AG04450 (cell line): ENCODE data around the gene DVL3. TPM values are rescaled to one million over a fixed set of nuclear protein-coding genes. Genes with fewer than 3 reads are reported as not detected.
A peak's percentile ranks its signal among the peaks of the same experiment; 100 is the strongest.

ENCODE experiments used
- CTCF ChIA-PET: fragments of 300-600, 350-600 bp; formaldehyde crosslinking; extraction: SDS; loops from one replicate; lab custom pipeline; 2022; ENCODE audit warnings: antibody characterized with exemption, inconsistent platforms; lab: Charles Lee
- POLR2A ChIA-PET: fragments of 350-600 bp; formaldehyde crosslinking; extraction: SDS; loops from one replicate; lab custom pipeline; 2021; ENCODE audit warnings: antibody characterized with exemption, inconsistent platforms; lab: Yijun Ruan, JAX
- DNase-seq: peaks from one replicate; pipeline ENCODE4 v3.0.0-alpha.2; 2011; ENCODE audit warnings: low read depth, low spot score
- H3K27ac ChIP-seq: one replicate; pipeline ENCODE4 v1.5.1; 2012; ENCODE audit warnings: low read depth, low read length, control low read depth
- H3K27me3 ChIP-seq: one replicate; pipeline ENCODE4 v1.6.0; 2012; ENCODE audit warnings: low read length; ENCODE audit not compliant: control insufficient read depth, insufficient read depth
- H3K4me3 ChIP-seq: 2 replicates; pipeline ENCODE4 v1.5.1; 2011; ENCODE audit warnings: mild to moderate bottlenecking, low read depth, low read length, control low read depth
- H3K9me3 ChIP-seq: 2 replicates; pipeline ENCODE4 v1.5.1; 2012; ENCODE audit warnings: low read length; ENCODE audit not compliant: control insufficient read depth, insufficient read depth
- CTCF ChIP-seq: IDR thresholded peaks from 2 replicates; pipeline ENCODE4 v1.5.1; 2011; ENCODE audit warnings: low read depth, low read length, control low read depth, inconsistent platforms
- polyA plus RNA-seq: library from polyadenylated mRNA; depleted of rRNA; stranded (reverse); fragments of >200 nt; gene quantifications from 2 replicates; pipeline ENCODE4 v1.2.3, GENCODE V29; 2011

The DVL3 gene
- polyA plus RNA-seq, 1 experiment, result 29.7 TPM

GRCh38 chr3:184176377-184177330 lies 21.5 kb downstream of the DVL3 start:
- ChIA-PET CTCF (interaction anchor here (0.7 to 2.4 kb wide), 5 partner anchors 16 to 292 kb away, joined by 3 to 6 read pairs (median 4); partner anchors contain the start of genes EEF1AKMT4 and PARL), POLR2A (interaction anchor here (0.5 to 1.7 kb wide), 9 partner anchors 8 to 186 kb away, joined by 3 to 28 read pairs (median 5); partner anchors contain the start of genes ABCF3 and EIF2B5)
- no peaks in the 10 kb centered on the region; the same call in 1 of the 2 replicates for H3K9me3 ChIP-seq
- TF ChIP-seq CTCF, result no peak
- H3K27me3 ChIP-seq, result no peaks in the 10 kb centered on the region
- peak overlapping the region; percentile 91 for H3K27ac ChIP-seq
- H3K4me3 ChIP-seq, result peak overlapping the region; percentile 98
- DNase-seq, result peak; percentile 88

- no peak for TF ChIP-seq CTCF
- ChIA-PET POLR2A (interaction anchor here (0.5 to 1.7 kb wide), 6 partner anchors 9 to 122 kb away, joined by 3 to 28 read pairs (median 4); partner anchors contain the start of genes ABCF3 and EIF2B5), CTCF (interaction anchor here (1.0 to 2.4 kb wide), 4 partner anchors 16 to 293 kb away, joined by 3 to 6 read pairs (median 4); partner anchors contain the start of genes EEF1AKMT4 and PARL)
- no peaks in the 10 kb centered on the region; the same call in 1 of the 2 replicates for H3K9me3 ChIP-seq
- no peak for DNase-seq
- peak overlapping the region; percentile 98 for H3K4me3 ChIP-seq
- H3K27me3 ChIP-seq, result no peaks in the 10 kb centered on the region
- H3K27ac ChIP-seq, result peak overlapping the region; percentile 69
Measured at GRCh38 chr3:184177331-184177731, 22.2 kb downstream of the DVL3 start.

DNA sequence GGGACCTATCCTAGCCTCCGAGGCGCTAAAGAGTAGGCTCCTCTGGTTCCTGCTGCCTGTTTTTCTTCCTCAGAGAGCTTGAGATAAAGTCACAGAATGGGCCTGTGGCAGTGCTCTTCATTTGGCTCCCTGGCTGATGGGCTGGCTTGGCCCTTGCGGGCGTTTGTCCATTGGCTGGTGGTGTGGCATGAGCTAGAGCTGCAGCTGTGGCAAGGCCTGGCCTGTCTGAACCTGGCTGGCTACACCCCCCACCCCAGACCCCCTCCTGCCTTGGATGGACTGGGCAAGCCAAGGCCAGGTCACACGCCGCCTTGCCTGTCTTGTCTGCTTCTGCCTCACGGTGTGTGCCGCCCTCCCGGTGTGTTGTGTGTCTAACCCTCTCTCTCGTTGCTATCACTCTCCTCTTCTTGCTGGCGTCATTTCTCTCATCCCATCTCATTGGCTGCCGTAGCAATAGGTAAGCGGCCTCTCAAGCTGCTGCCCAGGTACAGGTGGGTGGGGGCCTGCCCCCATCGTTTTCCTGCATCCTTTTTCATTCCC lies 22.7 kb downstream of the DVL3 start:
- ChIA-PET CTCF (interaction anchor here (1.2 to 2.4 kb wide), 2 partner anchors 282 to 294 kb away, joined by 4 to 6 read pairs; partner anchors contain the start of gene PARL), POLR2A (interaction anchor here (1.6 to 1.7 kb wide), 2 partner anchors 8 to 21 kb away, joined by 5 to 28 read pairs; partner anchors contain the start of gene ABCF3)
- no peak for DNase-seq
- peak overlapping the region; percentile 69 for H3K27ac ChIP-seq
- no peaks in the 10 kb centered on the region; the same call in 1 of the 2 replicates for H3K9me3 ChIP-seq
- H3K27me3 ChIP-seq, result no peaks in the 10 kb centered on the region
- no peak for TF ChIP-seq CTCF
- H3K4me3 ChIP-seq, result peak overlapping the region; percentile 98

GRCh38 chr3:184178521-184179138 lies 23.5 kb downstream of the DVL3 start:
- DNase-seq, result no peak
- Histone ChIP-seq H3K9me3 (no peaks in the 10 kb centered on the region; the same call in 1 of the 2 replicates), H3K27me3 (no peaks in the 10 kb centered on the region), H3K4me3 (no peak overlapping the region), H3K27ac (peak overlapping the region; percentile 1)
- TF ChIP-seq CTCF, result no peak
- CTCF ChIA-PET, result interaction anchor here (1.2 to 2.4 kb wide), 2 partner anchors 71 to 294 kb away, joined by 6 read pairs; partner anchors contain the start of gene PARL
- POLR2A ChIA-PET, result no interaction called here
